ENCODE measurements around the gene ODAPH. TPM values are rescaled to one million over a fixed set of nuclear protein-coding genes. Genes with fewer than 3 reads are reported as not detected.

Gene ODAPH
- total and polyA plus RNA-seq, 2 of the 4 experiments (the other 2 are of a cell fraction), result not detected

DNA sequence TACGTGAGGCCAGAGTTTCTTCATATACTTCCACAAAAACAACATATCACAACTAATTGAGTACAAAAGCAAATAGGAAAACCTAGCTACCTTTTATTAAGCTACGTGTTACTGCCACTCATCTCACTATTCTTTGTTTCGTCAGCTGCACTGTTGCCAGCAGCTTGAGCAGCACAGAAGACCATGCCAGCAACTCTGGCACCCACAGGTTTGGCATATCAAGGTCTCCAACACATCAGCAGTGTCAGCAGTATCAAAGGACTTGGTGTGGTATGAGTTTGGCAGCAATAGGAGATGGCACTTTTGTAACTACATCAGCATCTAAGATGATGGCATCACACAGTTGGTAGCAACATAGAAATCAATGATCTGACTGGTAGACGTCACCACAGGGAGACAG, 43.8 kb downstream of the ODAPH start:
- no peak overlapping the region for H2AK9ac ChIP-seq (replicated peaks; ENCODE audit: low read depth, low read length, poor library complexity)
- BruUV-seq (replicated peaks), result no TSS peak
- H4K20me1 ChIP-seq (ENCODE audit: insufficient read depth, low read length), result no peaks in the 10 kb centered on the region
- intact Hi-C loops (cut with micrococcal nuclease), result no loop called here
- WGBS, 2 experiments (ENCODE audit: extremely low coverage in 2 of 2, insufficient read length in 1 of 2), result no CpG with 5 or more reads among the region's 4 CpGs
- no peak overlapping the region for H2BK20ac ChIP-seq (ENCODE audit: low read depth, low read length)
- no peak overlapping the region for H2AK5ac ChIP-seq (ENCODE audit: low read depth, low read length)
- ATAC-seq (ENCODE audit: low read depth) (no peak), DNase-seq (no peak)
- H3K9me1 ChIP-seq (ENCODE audit: insufficient read depth, low read length), result peaks cover 2% of the 10 kb centered on the region; the same call in 1 of the 2 replicates
- H3K27ac ChIP-seq (ENCODE audit: insufficient read depth, low read length), result no peak overlapping the region
- dilution Hi-C loops (cut with HindIII; ENCODE audit: low sequenced_read_pairs, unreplicated experiment), result no loop called here
- H3K4me3 ChIP-seq (ENCODE audit: insufficient read depth, low read depth, low read length), result no peak overlapping the region
- H3K4me2 ChIP-seq (ENCODE audit: low read depth, low read length), result no peak overlapping the region
- no peak overlapping the region for H2BK15ac ChIP-seq (ENCODE audit: low read depth, low read length)
- H3K4ac ChIP-seq (ENCODE audit: low read depth, low read length), result no peak overlapping the region
- H3K79me1 ChIP-seq (ENCODE audit: low read depth in 1 of 2, low read length in 2 of 2), result no peaks in the 10 kb centered on the region
- peaks cover 4% of the 10 kb centered on the region for H3K27me3 ChIP-seq (ENCODE audit: control insufficient read depth, insufficient read depth, low read length)
- POLR2A ChIA-PET (ENCODE audit: unreplicated experiment), result no interaction called here
- H3K18ac ChIP-seq (ENCODE audit: low read depth, low read length), result no peak overlapping the region
- H2AFZ ChIP-seq (replicated peaks; ENCODE audit: low read length, poor library complexity), result no peak overlapping the region
- no peak overlapping the region for H2BK120ac ChIP-seq (ENCODE audit: low read depth, low read length)
- H3K56ac ChIP-seq (ENCODE audit: extremely low read depth, insufficient read depth, low read length), result no peak overlapping the region
- no peak overlapping the region for H3K9ac ChIP-seq (ENCODE audit: low read depth, low read length)
- no peak overlapping the region for H3K14ac ChIP-seq (replicated peaks; ENCODE audit: low read depth, low read length)
- no peak overlapping the region for H4K91ac ChIP-seq (ENCODE audit: insufficient read depth, low read depth, low read length)
- no peaks in the 10 kb centered on the region for H3K4me1 ChIP-seq (ENCODE audit: control insufficient read depth, insufficient read depth, low read length)
- no peaks in the 10 kb centered on the region for H3K36me3 ChIP-seq (ENCODE audit: control insufficient read depth, insufficient read depth, low read length)
- no peak for TF ChIP-seq MAFK (IDR thresholded peaks at IDR 0.05; ENCODE audit: low read depth, low read length)
- no peak for TF ChIP-seq RCOR1 (IDR thresholded peaks at IDR 0.05; ENCODE audit: insufficient replicate concordance, low read length)
- no peak for TF ChIP-seq CEBPB (IDR thresholded peaks at IDR 0.05; ENCODE audit: low read depth, low read length)
- TF ChIP-seq FOS (IDR thresholded peaks at IDR 0.05; ENCODE audit: low read depth, low read length), result no peak
- TF ChIP-seq RFX5 (IDR thresholded peaks at IDR 0.05; ENCODE audit: low read depth, low read length), result no peak
- no peak overlapping the region for H3K23ac ChIP-seq (ENCODE audit: low read depth, low read length)
- H4K5ac ChIP-seq (ENCODE audit: low read depth, low read length), result no peak overlapping the region
- H4K8ac ChIP-seq (ENCODE audit: low read depth in 2 of 2, low read length in 2 of 2), result no peak overlapping the region
- CTCF ChIA-PET, result no interaction called here
- H3K9me3 ChIP-seq (ENCODE audit: control insufficient read depth, insufficient read depth, low read length), result no peaks in the 10 kb centered on the region
- H2BK5ac ChIP-seq (ENCODE audit: low read depth, low read length, poor library complexity, severe bottlenecking), result no peak overlapping the region
- in situ Hi-C loops (cut with MboI; ENCODE audit: low sequenced_read_pairs), result no loop called here
